ENCODE results near the gene ASCL1.

DNA sequence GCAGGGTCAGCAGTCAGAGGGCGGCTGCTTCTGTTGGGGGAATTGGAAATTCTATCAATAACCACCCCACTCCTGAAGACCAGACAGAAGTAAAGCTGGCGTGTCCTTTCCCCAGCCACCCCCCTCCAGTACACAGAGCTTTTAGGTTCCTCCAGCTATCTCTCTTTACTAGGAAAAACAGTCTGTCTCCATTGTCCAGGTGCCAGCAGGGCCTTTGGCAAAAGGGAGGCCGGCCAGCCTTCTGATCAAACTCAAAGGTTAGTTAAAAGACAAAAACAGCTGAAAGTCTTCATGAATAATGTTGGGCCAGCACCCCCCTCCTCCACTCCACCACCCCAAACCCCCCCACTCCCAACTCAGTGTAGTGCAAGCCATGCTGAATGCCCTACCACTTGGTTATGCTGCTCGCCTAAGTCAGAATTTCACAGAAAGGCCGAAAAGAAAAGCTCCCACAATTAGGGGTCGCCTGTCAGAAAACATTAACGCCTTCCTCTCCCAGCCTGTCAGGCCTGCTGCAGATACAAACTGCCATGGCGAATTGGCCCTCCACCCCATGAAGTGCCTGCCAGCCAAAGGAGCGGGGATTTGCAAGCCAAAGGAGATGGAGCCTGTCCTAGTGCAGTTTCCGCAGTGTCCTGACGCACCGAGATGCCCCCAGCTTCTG, 8.9 kb downstream of the ASCL1 start:
- TF ChIP-seq, protein P1, sequence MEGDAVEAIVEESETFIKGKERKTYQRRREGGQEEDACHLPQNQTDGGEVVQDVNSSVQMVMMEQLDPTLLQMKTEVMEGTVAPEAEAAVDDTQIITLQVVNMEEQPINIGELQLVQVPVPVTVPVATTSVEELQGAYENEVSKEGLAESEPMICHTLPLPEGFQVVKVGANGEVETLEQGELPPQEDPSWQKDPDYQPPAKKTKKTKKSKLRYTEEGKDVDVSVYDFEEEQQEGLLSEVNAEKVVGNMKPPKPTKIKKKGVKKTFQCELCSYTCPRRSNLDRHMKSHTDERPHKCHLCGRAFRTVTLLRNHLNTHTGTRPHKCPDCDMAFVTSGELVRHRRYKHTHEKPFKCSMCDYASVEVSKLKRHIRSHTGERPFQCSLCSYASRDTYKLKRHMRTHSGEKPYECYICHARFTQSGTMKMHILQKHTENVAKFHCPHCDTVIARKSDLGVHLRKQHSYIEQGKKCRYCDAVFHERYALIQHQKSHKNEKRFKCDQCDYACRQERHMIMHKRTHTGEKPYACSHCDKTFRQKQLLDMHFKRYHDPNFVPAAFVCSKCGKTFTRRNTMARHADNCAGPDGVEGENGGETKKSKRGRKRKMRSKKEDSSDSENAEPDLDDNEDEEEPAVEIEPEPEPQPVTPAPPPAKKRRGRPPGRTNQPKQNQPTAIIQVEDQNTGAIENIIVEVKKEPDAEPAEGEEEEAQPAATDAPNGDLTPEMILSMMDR (conservative IDR thresholded peaks at IDR 0.05): no peak
- no peak for TF ChIP-seq EZH2 (IDR thresholded peaks at IDR 0.05; ENCODE audit: low read depth)

Measured in PC-9 (cell line).